Smooth muscle cell (in vitro differentiated cells): Measurements from ENCODE around the gene FRG1. TPM values are rescaled to one million over a fixed set of nuclear protein-coding genes. Genes with fewer than 3 reads are reported as not detected.

Source experiments
- polyA plus RNA-seq: library from polyadenylated mRNA; unstranded; fragments of >200 nt; fragmentation: Nextera tagmentation; extraction: Ambion mirVana; gene quantifications from 2 replicates; pipeline ENCODE4 v1.2.1, GENCODE V29; 2016
- small RNA-seq: library from RNA; depleted of rRNA; stranded (forward); fragments of <200 nt; gene quantifications from one replicate; pipeline ENCODE3, GENCODE V24; 2014
- total RNA-seq: library from RNA; depleted of rRNA; stranded (reverse); fragments of >200 nt; gene quantifications from 2 replicates; pipeline ENCODE4 v1.2.3, GENCODE V29; 2014

FRG1 gene
- total and polyA plus RNA-seq, 2 experiments from 2014 or later: 34.8 to 43.6 TPM

Small RNA genes within 50 kb of the gene (small RNA-seq; reads per million reads assigned to genes)
- not detected for gene MLLT10P2

Other genes with a start within 250 kb of the FRG1 start
- gene FRG2, start 86.4 kb downstream of the FRG1 start, total RNA-seq: not detected in 2 replicates
- gene FRG2, start 86.4 kb downstream of the FRG1 start, polyA plus RNA-seq: not detected in 2 replicates
- not detected in 2 replicates for gene DBET, start 123.6 kb downstream of the FRG1 start, total RNA-seq
- gene DBET, start 123.6 kb downstream of the FRG1 start, polyA plus RNA-seq: not detected in 2 replicates
- gene DUX4, start 232.9 kb downstream of the FRG1 start, total RNA-seq: not detected in 2 replicates
- gene DUX4, start 232.9 kb downstream of the FRG1 start, polyA plus RNA-seq: not detected in 2 replicates